Gastroesophageal sphincter (tissue), 4 donors: ENCODE results near the gene CHST8. TPM values are rescaled to one million over a fixed set of nuclear protein-coding genes. Genes with fewer than 3 reads are reported as not detected.

ENCODE experiments used
- ATAC-seq: fragments of 150-250 bp; one replicate; pipeline ENCODE4 v1.9.1; 2016; ENCODE audit warnings: mild to moderate bottlenecking, moderate library complexity
- H3K27ac ChIP-seq, 4 donors: fragments of 200-600 bp; sonication (generic) in 3 of 4; 1 replicate in 3 of 4; 2 replicates in 1 of 4; pipeline ENCODE4 v1.5.1; 2016 to 2019
- H3K27me3 ChIP-seq: fragments of 200-600 bp; sonication (generic); one replicate; pipeline ENCODE4 v1.5.1; 2019
- H3K36me3 ChIP-seq, 2 donors: fragments of 200-600 bp; sonication (generic); one replicate each; pipeline ENCODE4 v1.5.1; 2019; ENCODE audit warnings: control low read depth in 1 of 2
- H3K4me1 ChIP-seq, 3 donors: fragments of 200-600 bp; sonication (generic); 1 replicate in 2 of 3; 2 replicates in 1 of 3; pipeline ENCODE4 v1.5.1; 2016 to 2019; ENCODE audit warnings: control low read depth in 2 of 3
- H3K4me3 ChIP-seq, 2 donors: fragments of 200-600 bp; sonication (generic); one replicate each; pipeline ENCODE4 v1.5.1; 2019; ENCODE audit warnings: mild to moderate bottlenecking in 1 of 2, moderate library complexity in 1 of 2
- H3K9me3 ChIP-seq, 3 donors: fragments of 200-600 bp; sonication (generic); one replicate each; pipeline ENCODE4 v1.5.1; 2017 to 2019; ENCODE audit warnings: control low read depth in 2 of 3
- EP300 ChIP-seq: sonication (generic); formaldehyde crosslinking; IDR thresholded peaks from one replicate; pipeline ENCODE4 v1.6.1; 2017; ENCODE audit warnings: antibody characterized with exemption, mild to moderate bottlenecking
- POLR2A ChIP-seq, 2 donors: fragments of 450-650 bp; IDR thresholded peaks; one replicate each; pipeline ENCODE4 v1.6.1; 2017; ENCODE audit warnings: antibody characterized with exemption in 2 of 2, mild to moderate bottlenecking in 2 of 2, moderate library complexity in 1 of 2
- POLR2AphosphoS5 ChIP-seq: sonication (generic); formaldehyde crosslinking; IDR thresholded peaks from one replicate; pipeline ENCODE4 v1.6.1; 2017; ENCODE audit warnings: antibody characterized with exemption
- WGBS, 2 donors: methylation state at CpG; one replicate each; pipeline ENCODE4 v1.1.5; 2018; ENCODE audit warnings: low coverage in 1 of 2; 5-methylcytosine and 5-hydroxymethylcytosine counted together
- total RNA-seq, 4 donors: library from RNA; depleted of rRNA; stranded (reverse); fragments of >200 nt; gene quantifications; one replicate each; pipeline ENCODE4 v1.1.0, GENCODE V29; 2016
- TF ChIP-seq, protein P1 (sequence below), 4 experiments: fragments of 200-600 bp in 2 of 4; fragments of 450-650 bp in 2 of 4; sonication (generic) in 1 of 4; IDR thresholded peaks; one replicate each; pipeline ENCODE4 v1.5.1; 2017 to 2019; ENCODE audit warnings: antibody characterized with exemption in 4 of 4, mild to moderate bottlenecking in 2 of 4, moderate library complexity in 2 of 4

Gene CHST8
- total RNA-seq, 4 donors from 2014 or later: 0.16 to 0.66 (median 0.54) TPM; not detected in 1

DNA sequence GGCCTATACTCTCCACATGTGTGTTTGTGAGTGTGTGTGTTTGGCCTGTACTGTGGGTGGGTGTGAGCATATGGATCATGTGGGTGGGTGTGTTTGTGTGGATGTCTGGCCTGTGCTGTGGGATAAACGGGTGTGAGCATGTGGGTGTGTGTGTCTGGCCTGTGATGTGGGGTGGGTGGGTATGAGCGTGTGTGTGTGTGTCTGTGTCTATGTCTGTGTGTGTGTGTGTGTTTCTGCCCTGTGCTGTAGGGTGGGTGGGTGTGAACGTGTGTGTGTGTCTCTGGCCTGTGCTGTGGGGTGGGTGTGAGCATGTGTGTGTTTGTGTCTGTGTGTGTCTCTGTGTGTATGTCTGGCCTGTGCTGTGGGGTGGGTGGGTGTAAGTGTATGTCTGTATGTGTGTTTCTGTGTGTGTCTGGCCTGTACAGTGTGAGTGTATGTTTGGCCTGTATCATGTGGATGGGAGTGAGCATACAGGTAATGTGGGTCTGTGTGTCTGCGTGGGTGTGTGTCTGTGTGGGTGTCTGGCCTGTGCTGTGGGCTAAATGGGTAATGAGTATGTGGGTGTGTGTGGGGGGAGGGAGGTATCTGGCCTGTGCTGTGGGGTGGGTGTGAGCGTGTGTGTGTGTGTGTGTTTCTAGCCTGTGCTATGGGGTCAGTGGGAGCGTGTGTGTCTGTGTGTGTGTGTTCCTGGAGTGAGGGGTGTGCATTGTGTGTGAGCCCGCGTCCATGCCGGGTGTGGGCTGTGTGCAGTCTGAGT lies 154.2 kb downstream of the CHST8 start:
- WGBS, 2 donors: 74 to 79% methylated on average over 4 to 5 of the region's 9 CpGs
- H3K27ac ChIP-seq: no peak overlapping the region
- ATAC-seq: no peak
- TF ChIP-seq EP300 (no peak), POLR2AphosphoS5 (no peak)
- no peak overlapping the region for H3K4me3 ChIP-seq
- H3K36me3 ChIP-seq: no peaks in the 10 kb centered on the region
- H3K4me1 ChIP-seq: peaks cover 0 to 14% (median 0%) of the 10 kb centered on the region in 3 donors
- no peaks in the 10 kb centered on the region for H3K9me3 ChIP-seq
- H3K27me3 ChIP-seq: peaks cover 60% of the 10 kb centered on the region

DNA sequence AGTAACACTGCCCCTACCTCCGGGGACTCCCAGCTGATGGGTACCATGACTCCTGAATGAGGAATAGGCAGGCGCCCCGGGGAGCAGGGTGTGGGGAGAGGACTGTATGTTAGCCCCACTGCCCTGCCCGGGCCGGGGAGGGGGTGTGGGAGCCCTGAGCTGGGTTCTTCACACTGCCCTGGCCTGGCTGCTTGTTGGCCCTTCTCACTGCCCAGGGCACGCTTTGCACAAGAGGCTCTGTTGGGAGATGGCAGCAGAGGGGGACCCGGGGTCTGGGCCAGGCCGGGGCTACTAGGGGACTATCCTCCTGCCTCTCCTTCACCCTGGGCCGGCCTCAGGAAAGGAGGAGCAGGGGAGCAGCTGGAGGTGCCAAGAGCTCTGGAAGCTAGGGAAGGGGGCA lies 155.6 kb downstream of the CHST8 start:
- Histone ChIP-seq H3K4me3 (no peak overlapping the region), H3K27me3 (peaks cover 63% of the 10 kb centered on the region), H3K36me3 (no peaks in the 10 kb centered on the region), H3K27ac (no peak overlapping the region), H3K4me1 (peaks cover 0 to 14% (median 0%) of the 10 kb centered on the region in 3 donors), H3K9me3 (no peaks in the 10 kb centered on the region)
- no CpG with 5 or more reads among the region's 9 CpGs for WGBS, 2 donors
- TF ChIP-seq, protein P1, sequence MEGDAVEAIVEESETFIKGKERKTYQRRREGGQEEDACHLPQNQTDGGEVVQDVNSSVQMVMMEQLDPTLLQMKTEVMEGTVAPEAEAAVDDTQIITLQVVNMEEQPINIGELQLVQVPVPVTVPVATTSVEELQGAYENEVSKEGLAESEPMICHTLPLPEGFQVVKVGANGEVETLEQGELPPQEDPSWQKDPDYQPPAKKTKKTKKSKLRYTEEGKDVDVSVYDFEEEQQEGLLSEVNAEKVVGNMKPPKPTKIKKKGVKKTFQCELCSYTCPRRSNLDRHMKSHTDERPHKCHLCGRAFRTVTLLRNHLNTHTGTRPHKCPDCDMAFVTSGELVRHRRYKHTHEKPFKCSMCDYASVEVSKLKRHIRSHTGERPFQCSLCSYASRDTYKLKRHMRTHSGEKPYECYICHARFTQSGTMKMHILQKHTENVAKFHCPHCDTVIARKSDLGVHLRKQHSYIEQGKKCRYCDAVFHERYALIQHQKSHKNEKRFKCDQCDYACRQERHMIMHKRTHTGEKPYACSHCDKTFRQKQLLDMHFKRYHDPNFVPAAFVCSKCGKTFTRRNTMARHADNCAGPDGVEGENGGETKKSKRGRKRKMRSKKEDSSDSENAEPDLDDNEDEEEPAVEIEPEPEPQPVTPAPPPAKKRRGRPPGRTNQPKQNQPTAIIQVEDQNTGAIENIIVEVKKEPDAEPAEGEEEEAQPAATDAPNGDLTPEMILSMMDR (IDR thresholded peaks at IDR 0.05): no peak
- TF ChIP-seq POLR2AphosphoS5: no peak
- no peak for TF ChIP-seq POLR2A (IDR thresholded peaks at IDR 0.05)
- TF ChIP-seq EP300: no peak
- ATAC-seq: no peak

DNA sequence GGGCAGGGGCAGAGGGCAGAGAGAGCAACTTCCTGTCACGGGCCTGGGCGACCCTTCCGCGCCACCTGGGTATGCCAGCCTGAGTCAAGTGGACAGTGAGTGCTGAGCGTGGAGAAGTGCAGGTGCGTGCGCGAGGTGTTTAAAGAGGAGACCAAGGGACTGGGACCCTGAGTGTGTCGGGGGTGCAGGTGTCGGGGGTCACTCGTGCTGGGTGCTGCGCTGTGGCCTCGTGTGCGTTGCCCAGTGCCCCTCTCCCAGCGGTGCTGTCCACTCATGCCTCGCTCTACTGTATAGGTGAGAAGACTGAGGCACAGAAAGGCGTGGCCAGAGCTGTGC lies 156.0 kb downstream of the CHST8 start:
- TF ChIP-seq, protein P1 (IDR thresholded peaks at IDR 0.05): no peak
- TF ChIP-seq POLR2AphosphoS5 (no peak), POLR2A (IDR thresholded peaks at IDR 0.05) (no peak), EP300 (no peak)
- H3K4me1 ChIP-seq: peaks cover 0 to 14% (median 0%) of the 10 kb centered on the region in 3 donors
- no CpG with 5 or more reads among the region's 17 CpGs for WGBS, 2 donors
- H3K9me3 ChIP-seq: no peaks in the 10 kb centered on the region
- H3K27me3 ChIP-seq: peaks cover 63% of the 10 kb centered on the region
- H3K36me3 ChIP-seq: no peaks in the 10 kb centered on the region
- no peak overlapping the region for H3K27ac ChIP-seq
- H3K4me3 ChIP-seq: no peak overlapping the region
- no peak for ATAC-seq

DNA sequence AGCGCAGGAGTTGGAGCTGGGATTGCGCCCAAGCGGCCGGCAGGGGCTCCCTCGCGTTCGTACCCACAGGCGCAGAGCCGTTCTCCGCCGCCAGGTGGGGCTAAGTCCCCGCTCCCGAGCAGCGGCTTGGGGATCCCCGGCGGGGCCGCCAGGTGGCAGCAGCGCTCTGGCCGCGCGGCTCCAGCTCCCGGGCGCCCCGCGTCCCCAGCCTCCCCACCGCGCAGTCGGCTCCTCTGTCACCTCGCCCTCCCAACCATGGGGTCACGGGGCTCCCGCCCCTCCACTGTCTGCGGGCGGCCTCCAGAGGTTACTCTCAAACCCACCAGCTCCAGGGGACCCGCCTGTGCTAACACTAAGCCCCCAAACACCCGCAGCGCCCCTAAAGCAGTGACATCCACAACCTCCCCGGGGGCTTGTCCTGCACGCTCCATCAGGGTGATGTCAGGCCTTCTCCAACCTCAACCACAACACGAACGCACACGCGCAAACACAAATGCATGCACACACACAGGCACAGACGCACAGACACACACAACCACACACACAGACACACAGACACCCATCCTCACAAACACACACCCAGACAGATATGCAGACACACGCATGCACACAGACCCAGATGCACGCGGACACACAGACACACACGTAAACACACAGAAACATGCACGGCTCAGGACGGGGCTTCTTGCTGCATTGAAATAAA lies 156.5 kb downstream of the CHST8 start:
- WGBS, 2 donors: no CpG with 5 or more reads among the region's 49 CpGs
- no peaks in the 10 kb centered on the region for H3K36me3 ChIP-seq
- H3K27ac ChIP-seq: no peak overlapping the region
- peak overlapping the region in 1 of 2 donors; percentile 20 for H3K4me3 ChIP-seq
- H3K27me3 ChIP-seq: peaks cover 60% of the 10 kb centered on the region
- TF ChIP-seq EP300: no peak
- TF ChIP-seq, protein P1 (IDR thresholded peaks at IDR 0.05): peak; percentile 100
- peaks cover 0 to 14% (median 0%) of the 10 kb centered on the region in 3 donors for H3K4me1 ChIP-seq
- peak; percentile 78 for ATAC-seq
- H3K9me3 ChIP-seq: no peaks in the 10 kb centered on the region

DNA sequence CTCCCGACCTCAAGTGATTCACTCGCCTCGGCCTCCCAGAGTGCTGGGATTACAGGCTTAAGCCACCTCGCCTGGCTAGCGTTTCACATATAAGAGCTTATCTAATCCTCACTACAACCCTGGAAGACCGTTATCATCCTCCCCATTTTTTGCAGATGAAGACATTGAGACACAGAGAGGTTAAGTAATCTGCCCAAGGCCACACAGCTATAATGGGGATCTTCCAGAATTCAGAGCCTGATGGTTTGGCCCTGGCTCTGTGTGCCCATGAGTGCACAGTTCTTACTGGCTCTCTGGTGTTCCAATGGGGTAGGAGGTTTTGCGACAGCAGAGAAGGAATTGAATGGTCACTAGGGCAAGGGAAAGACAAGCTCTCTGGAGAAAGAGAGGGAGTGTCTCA lies 158.1 kb downstream of the CHST8 start:
- Histone ChIP-seq H3K27ac (no peak overlapping the region), H3K27me3 (peaks cover 58% of the 10 kb centered on the region), H3K4me3 (no peak overlapping the region), H3K9me3 (no peaks in the 10 kb centered on the region), H3K36me3 (no peaks in the 10 kb centered on the region), H3K4me1 (peaks cover 0 to 14% (median 0%) of the 10 kb centered on the region in 3 donors)
- ATAC-seq: no peak
- TF ChIP-seq POLR2A (IDR thresholded peaks at IDR 0.05): no peak
- TF ChIP-seq, protein P1 (IDR thresholded peaks at IDR 0.05): no peak
- TF ChIP-seq EP300: no peak
- no peak for TF ChIP-seq POLR2AphosphoS5
- 70 to 97% methylated on average over 2 to 5 of the region's 7 CpGs for WGBS, 2 donors
